ENCODE data around the gene PRSS57.

Gene PRSS57

DNA sequence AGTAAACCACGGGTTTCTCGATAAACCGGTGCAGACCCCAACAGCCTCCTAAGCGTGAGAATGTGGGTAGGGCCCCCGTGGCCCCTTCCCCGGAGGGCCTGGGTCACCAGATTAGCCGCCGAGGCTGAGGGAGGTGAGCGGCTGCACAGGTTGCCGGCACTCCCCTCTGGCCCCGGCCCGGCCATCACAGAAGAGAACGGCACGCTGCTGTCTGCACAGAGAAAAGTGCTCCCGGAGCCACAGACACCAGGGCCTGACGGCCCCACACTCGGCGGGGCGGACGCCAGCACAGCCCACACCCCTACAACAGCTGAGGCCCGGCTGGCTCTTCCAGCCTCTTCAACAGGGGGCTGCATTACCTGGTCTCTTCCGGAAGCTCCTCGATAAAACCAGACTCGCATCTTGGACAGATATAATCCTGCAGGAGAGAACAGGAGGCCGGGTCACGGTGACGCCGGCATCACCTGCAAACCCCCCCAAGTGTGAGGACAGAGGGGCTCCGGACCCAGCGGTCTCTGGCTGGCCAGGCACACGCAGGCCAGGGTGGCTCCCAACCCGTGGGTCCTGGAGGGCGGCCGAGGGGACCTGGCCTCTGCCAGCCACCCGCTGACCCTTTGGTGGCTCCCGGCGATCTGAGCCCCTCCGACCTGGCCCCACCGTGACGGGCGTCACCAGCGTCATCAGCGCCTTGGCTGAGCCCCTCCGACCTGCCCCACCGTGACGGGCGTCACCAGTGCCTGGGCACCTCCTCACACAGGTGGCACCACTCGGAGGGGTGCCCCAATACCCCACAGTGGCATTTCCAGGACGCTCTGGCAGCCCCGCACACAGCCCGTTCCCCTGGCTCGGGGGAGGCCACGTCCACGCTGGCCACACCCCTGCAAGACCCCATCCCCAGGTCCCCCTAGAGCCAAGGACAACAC, 42.5 kb downstream of the PRSS57 start:
- DNase-seq (ENCODE audit: low read depth), result no peak

DNA sequence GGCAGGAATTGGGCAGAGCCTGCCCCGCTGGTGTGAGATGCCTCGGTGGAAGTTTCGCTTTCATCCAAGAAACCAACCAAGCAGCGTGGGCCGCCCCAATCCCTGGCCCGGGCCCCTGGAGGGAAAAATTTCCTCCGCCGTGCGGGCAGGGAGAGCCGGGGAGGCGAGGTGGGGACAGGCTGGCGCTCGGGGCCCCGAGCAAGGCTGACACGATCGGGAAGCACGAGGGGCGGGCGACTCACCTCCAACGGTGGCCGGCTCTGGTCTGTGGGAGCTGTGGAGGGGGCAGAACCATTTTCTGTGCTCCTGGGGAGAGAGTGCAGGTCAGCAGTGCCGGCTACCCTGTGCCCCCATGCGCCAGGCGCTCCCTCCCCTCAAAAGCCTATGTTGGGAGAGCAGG, 43.3 kb downstream of the PRSS57 start:
- no peak for DNase-seq (ENCODE audit: low read depth)

DNA sequence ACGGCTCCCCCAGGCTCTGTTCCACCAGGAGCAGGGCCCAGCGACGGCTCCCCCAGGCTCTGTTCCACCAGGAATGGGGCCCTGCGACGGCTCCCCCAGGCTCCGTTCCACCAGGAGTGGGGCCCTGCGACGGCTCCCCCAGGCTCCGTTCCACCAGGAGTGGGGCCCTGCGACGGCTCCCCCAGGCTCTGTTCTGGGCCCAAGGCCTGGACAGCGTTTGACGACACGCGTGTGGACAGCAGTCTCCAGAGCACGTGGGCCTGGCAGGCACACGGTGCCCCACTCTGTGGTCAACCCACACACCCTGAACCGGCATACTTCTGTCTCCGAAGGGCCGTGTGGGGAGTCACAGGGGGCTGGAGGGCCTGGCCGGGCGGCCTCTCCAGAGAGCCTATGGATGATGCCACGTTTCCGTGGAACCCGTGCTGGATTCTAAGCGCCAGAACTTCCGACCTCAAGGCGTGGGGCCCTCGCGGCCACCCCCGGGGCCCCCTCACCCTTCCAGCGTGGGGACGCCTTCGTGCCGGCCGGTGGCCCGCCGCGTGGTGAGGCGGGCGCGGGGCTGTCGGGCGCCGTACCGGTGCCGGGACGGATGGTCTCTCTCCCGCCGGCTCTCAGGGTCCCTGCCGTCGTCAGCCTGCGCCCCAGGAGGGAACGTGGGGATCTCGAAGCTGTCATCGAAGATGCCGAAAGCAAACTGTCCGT, 44.0 kb downstream of the PRSS57 start:
- no peak for DNase-seq (ENCODE audit: low read depth)

DNA sequence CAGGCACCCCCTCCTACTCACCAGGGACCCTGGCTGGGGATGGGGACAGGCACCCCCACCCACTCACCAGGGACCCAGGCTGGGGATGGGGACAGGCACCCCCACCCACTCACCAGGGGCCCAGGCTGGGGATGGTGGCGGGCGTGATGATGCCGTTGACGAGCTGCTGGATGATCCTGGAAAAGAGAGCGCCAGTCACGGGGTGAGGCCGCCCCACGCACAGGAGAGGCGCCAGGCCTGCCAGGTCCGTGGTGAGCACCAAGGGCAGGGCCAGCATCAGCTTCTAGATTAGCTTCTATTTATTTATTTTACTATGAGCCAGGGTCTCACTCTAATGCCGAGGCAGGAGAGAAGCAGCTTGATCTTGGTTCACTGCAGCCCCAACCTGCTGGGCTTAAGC, 45.1 kb downstream of the PRSS57 start:
- no peak for DNase-seq (ENCODE audit: low read depth)

DNA sequence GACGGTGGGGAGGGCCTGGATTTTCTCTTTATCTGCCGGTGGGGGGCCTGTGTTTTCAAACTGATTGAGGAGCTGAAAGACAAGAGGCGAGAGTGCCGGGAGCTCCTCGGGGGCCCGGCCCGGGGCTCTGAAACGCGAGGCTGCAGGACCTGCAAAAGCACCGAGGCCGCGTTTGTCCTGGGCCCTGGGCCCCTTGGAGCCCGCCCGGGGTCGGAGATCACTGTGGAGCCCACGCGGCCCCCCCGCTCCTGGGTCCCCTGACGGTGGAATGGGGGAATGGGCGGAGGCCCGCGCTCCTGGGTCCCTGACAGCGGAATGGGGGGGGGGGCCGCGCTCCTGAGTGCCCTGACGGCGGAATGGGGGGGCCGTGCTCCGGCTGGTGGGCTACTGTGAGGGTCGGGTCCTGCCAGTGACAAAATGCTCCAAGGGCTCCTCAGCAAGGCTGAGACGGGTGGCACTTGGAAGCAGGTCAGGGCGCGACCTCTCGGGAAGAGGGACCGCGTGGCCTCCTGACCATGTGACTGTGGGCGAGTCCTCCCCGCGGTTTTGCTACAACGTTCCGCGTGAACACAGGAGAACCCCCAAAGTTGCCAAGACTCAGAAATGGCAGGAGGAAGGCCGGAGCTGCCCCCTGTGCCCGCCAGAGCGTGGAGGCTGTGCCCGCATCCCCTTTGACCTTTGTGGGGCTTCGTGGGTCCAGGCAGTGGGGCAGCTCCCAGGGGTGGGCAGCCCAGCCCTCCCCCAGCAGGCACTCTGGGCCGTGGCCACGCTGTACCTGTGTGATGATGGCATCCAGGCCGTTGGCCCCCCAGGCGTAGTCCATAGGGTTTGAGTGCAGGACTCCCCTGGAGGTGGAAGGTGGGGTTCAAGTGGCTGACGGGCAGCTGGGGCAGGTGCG, 46.1 kb downstream of the PRSS57 start:
- no peak for DNase-seq (ENCODE audit: low read depth)

DNA sequence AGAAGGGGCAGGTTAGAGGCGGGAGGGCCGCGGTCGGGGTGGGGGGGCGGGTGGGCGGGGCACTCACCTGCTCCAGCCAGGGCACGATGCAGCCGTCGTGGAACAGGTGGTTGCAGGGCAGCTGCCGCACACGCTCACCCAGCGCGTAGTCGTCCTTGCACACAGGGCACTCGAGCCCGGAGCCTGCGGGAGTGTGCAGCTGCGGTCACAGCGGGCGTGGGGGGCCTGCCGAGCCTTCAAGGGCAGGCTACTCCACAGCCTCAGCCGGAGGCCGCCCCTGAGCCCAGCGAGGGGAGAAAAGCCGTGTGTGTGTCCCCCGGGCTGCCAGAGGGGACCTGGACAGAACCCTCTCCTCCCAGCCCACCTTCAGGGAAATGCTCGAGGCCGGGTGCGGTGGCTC, 46.9 kb downstream of the PRSS57 start:
- no peak for DNase-seq (ENCODE audit: low read depth)

DNA sequence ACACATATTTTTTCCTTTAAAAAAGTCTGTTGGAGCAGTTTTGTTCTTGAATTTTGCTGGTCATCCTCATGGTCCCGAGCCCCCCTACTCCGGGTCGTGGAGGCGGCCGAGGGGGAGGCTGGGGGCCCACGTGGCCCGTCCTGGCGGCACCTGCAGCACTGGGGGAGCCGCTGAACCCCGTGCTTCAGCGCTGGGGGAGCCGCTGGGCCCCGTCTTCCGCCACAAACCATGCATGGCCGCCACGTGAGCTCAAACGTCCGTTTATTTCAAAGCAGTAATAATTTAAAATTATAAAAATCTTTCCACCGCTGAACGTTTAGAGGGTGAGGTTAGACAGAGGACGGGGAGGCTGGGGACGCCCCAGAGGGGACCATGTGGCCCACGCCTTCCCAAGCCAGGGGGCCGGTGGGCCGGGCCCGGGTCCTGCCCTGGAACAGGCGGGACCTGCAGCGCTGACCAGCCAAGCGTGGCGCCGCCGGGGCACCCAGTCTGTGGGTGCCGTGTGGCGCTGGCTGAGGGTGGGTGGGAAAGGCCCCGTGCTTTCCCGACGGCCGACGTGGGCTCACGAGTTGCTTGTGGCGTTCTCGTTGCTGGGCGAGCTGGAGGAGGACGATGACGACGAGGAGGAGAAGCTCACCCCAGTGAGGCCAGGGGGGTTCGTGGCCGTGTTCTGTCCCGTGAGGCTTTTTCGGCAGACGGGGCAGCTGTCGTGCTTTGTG, 47.5 kb downstream of the PRSS57 start:
- DNase-seq (ENCODE audit: low read depth), result no peak

DNA sequence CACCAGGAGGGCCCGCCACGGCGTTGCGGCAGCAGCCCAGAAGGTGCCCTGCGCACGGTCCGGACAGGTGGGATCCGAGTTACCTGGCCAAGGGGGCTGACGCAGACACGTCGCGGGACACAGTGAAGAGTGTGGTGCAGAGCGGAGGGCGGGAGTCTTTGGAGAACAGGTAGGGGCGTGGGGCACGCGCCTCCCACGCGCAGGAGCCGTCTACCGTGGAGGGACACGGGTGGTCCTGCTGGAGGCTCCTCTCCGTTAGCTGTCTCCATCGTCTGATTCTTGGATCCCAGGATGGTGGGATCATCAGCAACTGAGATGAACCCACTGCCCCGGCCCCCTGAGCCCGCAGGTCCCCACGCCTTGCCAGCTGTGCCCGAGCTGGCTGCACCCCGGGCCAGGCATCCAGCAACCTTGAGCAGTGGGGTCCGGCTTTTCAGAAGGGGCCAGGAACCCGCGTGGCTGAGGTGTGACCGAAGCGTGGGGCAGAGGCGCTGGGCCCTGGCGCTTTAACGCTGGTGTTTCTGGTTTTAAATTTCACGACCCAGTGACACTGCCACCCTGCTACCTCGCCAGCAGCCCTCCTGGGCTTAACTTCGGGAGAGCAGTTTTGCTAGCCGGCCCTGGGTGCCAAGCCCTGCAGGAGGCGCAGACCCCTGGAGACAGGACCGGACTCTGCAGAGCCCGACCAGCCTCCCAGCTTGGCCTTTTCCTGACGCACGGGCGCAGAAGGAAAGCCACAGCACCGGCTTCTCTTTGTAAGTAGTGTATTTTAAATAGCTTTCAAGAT, 48.3 kb downstream of the PRSS57 start:
- DNase-seq (ENCODE audit: low read depth), result no peak

DNA sequence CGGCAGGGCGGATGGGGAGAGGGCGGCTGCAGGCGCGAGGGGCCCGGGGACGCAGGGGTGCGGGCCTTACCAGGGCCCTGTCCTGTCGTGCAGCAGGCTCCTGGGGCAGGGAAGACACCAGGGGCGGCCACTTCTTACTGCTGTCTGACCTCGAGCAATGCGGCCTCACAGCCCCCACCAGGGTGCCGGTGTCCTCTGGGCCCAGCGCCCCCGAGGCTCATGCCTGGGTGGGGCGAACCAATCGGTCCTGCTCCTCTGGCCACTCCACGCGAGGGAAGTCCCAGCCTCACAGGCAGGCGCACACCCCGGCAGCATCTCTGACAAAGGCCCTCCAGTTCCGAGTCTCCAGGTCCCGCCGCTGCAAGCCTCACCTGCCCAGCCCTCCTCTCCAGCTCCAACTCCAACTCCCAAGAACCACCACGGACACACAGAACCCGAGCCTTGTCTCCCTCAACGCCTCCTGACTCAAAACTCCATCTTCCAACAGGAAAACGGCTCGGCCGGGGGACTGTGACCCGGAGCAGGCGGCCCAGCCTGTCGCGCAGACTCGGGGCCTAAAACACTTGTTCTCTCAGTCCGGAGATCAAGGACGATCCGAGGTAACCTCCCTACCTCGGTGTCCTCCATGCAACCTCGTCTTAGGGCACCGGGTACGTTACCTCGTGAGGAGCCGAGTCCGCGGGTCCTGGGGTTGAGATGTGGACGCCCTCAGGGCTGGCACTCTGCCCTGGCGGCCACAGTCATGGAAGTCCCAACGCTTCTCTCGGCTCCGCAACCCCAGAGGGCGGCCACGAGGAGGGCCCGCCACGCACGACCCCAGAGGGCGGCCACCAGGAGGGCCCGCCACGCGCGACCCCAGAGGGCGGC, 49.1 kb downstream of the PRSS57 start:
- no peak for DNase-seq (ENCODE audit: low read depth)

DNA sequence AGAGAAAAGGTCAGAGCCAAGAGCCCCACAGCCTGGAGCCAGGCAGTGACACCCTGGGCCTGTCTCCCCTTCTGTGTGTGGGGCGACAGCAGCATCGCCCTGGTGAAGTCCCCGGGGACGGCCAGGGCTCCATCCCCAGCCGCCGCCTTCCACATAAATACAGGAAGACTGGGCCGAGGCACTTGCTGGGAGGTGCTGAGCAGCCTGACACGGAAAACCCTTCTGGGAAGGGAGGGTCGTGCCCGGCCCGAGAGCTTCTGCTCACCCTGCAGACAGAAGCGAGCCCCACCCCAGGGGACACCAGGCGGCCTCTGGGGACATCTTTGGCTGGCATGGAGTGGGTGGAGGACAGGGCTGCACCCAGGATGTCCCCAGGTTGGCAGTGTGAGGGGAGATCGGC, 50.5 kb downstream of the PRSS57 start:
- DNase-seq (ENCODE audit: low read depth), result no peak

DNA sequence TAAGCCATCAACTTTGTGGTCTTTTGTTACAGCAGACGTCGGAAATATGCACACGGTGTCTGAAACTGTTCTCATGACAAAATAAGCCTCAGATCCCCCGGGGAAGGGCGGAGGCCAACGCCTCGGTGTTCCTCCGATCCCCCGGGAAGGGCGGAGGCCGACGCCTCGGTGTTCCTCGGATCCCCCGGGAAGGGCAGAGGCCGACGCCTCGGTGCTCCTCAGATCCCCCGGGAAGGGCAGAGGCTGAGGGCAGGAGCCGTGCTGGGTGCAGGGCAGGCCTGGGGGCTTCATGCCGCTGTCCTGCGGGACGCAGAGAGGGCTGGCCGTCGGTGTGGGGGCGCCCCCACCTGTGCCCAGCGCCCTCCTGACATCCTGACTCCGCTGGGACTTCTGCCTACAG, 50.9 kb downstream of the PRSS57 start:
- DNase-seq (ENCODE audit: low read depth), result no peak

DNA sequence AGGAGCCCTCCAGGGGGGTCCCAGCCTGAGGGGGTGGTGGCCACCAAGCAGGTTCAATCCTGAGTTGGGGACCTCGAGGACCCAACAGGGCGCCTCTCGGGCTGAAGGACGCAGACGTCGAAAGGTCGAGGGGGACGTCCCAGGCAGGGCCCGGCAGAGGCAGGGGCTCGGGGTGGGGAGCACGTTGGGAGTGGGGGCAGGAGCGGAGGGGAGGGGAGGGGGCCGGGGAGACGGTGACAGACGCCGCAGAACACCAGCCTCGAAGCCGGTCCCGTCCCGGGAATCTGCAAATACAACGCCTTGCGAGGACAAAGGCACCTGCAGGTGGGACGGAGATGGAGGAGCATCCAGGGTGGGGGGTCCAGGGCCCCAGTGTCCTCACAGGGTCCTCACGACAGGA, 51.5 kb downstream of the PRSS57 start:
- no peak for DNase-seq (ENCODE audit: low read depth)

DNA sequence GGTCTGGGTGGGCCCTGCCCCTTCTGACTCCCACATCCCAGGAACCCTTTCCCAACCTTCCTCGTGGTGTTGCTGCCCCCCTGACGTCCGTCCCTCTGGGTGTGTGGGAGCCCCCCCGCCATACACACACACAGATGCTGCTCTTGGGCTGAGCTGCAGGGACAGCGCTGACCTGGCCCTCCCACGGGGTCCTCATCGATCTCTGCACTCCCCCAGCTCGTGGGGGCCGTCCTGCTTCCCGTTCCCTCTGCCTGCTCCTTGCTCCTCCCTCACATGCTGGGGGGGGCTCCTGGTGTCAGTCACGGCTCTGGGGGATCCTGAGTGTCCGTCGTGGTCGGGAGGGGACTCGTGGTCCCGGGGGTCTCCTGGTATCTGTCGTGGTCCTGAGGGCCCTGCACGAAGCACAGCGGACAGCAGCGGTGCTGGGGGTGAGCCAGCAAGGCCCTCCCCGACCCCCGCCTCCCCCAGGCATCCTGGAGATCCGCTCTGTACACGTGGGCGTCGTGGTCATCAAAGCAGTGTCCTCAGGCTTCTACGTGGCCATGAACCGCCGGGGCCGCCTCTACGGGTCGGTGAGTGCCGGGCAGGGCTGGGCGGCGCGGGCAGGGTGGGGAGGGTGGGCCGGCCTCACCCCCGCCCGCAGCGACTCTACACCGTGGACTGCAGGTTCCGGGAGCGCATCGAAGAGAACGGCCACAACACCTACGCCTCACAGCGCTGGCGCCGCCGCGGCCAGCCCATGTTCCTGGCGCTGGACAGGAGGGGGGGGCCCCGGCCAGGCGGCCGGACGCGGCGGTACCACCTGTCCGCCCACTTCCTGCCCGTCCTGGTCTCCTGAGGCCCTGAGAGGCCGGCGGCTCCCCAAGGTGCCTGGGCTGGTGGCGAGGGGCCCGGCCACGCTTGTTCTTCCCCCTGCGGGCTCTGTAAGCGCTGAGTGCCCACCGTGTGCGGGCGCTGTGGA, 52.2 kb downstream of the PRSS57 start:
- no peak for DNase-seq (ENCODE audit: low read depth)

DNA sequence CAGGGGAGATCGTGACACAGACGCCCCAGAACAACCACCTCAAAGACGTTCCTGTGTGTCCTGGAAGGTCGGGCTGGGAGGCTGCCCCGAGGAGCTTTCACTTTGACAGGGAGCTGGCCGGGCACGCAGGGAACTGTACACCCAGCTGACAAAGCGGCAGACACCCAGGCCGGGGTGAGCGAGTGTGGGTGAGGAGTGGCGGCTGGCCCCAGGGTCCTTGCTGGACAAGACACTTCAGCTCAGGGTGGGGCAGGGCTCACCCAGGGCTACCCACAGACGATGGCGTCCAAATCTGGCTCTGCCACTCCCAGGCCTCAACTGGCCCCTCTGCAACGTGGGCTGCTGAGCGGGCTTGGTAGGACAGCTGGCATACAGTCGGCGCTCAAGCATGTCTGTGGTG, 53.5 kb downstream of the PRSS57 start:
- DNase-seq (ENCODE audit: low read depth), result no peak

DNA sequence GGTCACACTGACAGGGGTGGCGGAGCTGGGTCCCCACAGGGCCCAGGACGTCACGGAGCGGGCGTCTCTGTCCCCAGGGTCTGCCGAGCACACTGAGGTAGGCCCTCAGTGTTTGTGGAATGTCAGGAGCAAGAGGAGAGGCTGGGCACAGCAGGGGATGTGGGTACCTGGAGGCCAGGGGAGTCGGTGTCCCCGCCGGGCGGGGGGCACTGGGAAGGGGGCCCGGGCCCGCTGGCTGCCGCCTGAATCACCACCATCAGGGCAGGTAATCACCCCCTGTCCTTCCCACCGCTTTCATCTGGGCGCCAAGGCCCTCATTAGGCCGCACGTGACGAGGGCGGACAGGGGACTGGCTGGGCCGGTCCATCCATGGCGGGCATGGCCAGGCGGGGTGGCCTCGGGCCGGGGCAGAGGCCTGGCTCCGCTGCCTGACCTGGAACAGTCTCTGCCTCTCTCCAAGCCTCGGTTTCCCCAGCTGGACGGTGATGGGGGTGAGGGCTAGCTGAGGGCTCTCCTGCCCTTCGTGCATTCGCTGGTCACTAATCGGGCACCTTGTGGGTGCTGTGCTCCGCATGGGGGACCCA, 54.6 kb downstream of the PRSS57 start:
- no peak for DNase-seq (ENCODE audit: low read depth)

DNA sequence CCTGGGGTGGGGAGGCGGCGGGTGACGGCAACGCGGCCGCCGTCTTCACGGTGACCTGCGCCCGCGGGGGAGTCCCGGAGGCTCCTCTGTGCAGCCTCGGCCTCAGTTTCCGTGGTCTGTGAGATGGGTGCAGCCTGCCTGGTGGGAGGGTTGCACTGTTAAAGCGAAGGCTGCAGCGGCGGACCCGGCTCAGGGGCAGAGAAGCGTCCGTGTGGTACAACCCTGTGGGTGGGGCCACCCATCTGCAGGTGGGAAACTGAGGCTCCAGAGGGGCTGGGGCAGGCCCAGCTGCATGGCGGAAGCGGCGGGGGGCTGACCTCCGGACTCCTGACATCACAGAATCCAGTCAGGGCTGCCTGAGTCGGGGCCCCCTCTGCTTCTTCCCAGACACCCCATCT, 55.1 kb downstream of the PRSS57 start:
- DNase-seq (ENCODE audit: low read depth), result no peak

DNA sequence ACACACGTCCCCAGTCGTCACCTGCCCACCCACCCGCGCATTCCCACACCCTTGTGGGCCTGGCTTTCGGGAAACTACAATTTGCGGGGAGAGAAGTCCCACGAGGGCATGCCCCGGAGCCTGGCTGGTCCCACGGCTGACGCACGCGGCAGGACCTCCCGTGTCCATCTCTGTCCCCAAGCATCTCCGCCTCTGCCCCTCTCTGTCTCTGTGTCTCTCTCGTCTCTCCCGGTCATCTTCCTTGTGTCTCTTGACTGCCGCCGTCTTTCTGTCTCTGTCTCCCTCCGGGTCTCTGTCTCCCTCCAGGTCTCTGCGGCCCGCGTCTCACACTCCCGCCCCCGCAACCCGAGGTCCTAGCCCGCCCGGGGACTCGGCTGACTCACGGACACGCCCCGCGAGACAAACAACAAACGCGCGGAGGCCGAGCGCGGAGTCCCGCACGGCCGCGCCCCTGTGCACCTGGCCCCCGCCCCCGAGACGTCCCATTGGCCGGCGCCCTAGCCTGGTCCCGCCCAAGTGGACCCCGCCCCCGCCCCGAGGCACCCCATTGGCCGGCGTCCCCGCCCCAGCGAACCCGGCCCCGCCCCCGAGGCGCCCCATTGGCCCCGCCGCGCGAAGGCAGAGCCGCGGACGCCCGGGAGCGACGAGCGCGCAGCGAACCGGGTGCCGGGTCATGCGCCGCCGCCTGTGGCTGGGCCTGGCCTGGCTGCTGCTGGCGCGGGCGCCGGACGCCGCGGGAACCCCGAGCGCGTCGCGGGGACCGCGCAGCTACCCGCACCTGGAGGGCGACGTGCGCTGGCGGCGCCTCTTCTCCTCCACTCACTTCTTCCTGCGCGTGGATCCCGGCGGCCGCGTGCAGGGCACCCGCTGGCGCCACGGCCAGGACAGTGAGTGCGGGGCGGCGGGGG, 55.7 kb downstream of the PRSS57 start, which contains the start of gene FGF22:
Gene FGF22 (plus strand): TSS at position 627 of the 908 bp plus-strand sequence. CDS start 47 bp downstream, at position 674.
- peak; percentile 28 for DNase-seq (ENCODE audit: low read depth)
